SK-N-MC (cell line): ENCODE results near the gene CHRND.

Experiments used
- DNase-seq: peaks from one replicate; pipeline ENCODE4 v3.0.0-alpha.2; 2011; ENCODE audit warnings: low read depth, low spot score
- H3K27ac ChIP-seq: fragments of 200-600 bp; sonication (generic); 2 replicates; pipeline ENCODE4 v1.5.1; 2016; ENCODE audit warnings: mixed run types
- H3K36me3 ChIP-seq: fragments of 200-600 bp; sonication (generic); 2 replicates; pipeline ENCODE4 v1.6.1; 2017; ENCODE audit warnings: antibody characterized with exemption, low read length, mixed read lengths; ENCODE audit not compliant: insufficient read depth
- H3K4me3 ChIP-seq: fragments of 200-600 bp; sonication (generic); 2 replicates; pipeline ENCODE4 v1.5.1; 2016
- H3K9ac ChIP-seq: fragments of 200-600 bp; sonication (generic); 2 replicates; pipeline ENCODE4 v1.8.0; 2017; ENCODE audit warnings: mixed run types, mixed read lengths; ENCODE audit not compliant: insufficient read length
- H3K9me3 ChIP-seq: fragments of 200-600 bp; sonication (generic); 2 replicates; pipeline ENCODE4 v1.6.1; 2017; ENCODE audit warnings: low read depth, mild to moderate bottlenecking, antibody characterized with exemption, low read length, moderate library complexity, mixed read lengths
- EZH2 ChIP-seq: fragments of 200-600 bp; sonication (generic); IDR thresholded peaks from one replicate; pipeline ENCODE4 v1.6.1; 2017; ENCODE audit warnings: antibody characterized with exemption
- FOXP2 ChIP-seq: optimal IDR thresholded peaks from 2 replicates; pipeline ENCODE3; 2011; ENCODE audit warnings: mild to moderate bottlenecking, moderate library complexity; ENCODE audit not compliant: insufficient read depth; ENCODE audit errors: extremely low read length, control extremely low read depth
- POLR2AphosphoS5 ChIP-seq: IDR thresholded peaks from 2 replicates; pipeline ENCODE4 v1.6.1; 2012; ENCODE audit warnings: mild to moderate bottlenecking, low read depth, low read length, borderline replicate concordance

CHRND gene

DNA sequence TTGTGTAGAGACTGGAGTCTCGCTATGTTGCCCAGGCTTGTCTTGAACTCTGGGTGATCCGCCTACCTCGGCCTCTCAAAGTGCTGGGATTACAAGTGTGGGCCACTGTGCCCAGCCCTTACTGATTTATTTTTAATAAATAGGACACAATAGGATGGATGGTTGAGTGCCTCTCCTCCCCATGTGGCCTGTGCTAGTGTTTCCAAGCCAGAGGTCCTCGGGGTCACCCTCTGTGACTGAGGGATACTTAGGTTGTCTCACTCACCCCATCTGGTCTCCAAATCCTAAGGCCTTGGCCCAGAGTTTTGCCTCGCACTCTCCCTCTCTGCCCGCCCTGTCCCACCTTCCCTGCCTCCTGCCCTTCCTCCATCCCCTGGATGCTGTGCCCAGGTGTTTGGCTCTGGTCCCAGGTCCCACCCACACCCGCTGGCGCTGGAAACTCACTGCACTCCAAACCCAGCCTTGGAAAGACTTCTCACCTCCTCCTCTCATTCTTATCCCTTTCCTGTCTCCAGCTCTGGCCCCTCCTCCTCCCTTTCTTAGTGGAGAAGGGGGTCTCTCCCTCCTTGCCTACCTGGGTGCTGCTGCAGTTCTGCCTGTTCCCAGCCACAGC lies 33.6 kb upstream of the CHRND start:
- Histone ChIP-seq H3K4me3 (no peak overlapping the region), H3K9me3 (no peaks in the 10 kb centered on the region), H3K36me3 (no peaks in the 10 kb centered on the region), H3K27ac (no peak overlapping the region), H3K9ac (no peak overlapping the region)
- DNase-seq = no peak
- TF ChIP-seq FOXP2 (no peak), EZH2 (no peak), POLR2AphosphoS5 (no peak)

DNA sequence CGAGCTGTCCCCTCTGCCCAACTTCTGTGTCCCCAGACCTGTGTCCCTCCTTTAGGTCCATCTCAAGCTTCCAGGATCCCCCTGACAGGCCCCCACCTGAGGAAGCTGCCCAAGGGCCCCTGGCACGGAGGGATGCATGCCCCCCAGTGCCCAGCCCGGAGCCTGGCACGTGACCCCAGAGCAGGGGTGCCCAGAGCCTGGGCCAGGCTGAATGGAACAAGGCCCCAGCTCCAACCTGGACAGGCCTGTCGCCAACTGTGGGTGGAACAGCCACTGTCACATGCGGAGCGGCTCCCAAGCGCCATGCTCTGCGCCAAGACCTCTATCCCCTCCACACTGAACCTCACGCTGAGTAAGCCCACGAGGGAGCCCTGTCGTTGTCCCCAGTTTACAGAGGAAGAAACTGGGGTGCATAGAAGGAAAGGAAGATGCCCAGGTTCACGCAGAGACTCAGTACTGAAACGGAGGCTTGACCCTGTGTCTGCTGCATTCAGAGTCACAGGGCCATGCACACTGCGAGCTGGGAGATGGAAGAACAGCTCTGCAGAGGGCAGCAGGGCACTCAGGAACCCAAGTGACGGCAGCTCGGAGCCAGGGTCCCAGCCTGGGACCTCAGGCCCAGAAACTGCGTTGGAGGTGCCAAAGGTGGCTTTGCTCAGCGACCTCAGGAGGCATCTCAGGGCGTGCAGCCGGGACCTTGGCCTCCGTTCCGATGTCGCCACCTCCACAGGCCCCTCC lies 32.8 kb upstream of the CHRND start:
- H3K27ac ChIP-seq = no peak overlapping the region
- no peak for DNase-seq

DNA sequence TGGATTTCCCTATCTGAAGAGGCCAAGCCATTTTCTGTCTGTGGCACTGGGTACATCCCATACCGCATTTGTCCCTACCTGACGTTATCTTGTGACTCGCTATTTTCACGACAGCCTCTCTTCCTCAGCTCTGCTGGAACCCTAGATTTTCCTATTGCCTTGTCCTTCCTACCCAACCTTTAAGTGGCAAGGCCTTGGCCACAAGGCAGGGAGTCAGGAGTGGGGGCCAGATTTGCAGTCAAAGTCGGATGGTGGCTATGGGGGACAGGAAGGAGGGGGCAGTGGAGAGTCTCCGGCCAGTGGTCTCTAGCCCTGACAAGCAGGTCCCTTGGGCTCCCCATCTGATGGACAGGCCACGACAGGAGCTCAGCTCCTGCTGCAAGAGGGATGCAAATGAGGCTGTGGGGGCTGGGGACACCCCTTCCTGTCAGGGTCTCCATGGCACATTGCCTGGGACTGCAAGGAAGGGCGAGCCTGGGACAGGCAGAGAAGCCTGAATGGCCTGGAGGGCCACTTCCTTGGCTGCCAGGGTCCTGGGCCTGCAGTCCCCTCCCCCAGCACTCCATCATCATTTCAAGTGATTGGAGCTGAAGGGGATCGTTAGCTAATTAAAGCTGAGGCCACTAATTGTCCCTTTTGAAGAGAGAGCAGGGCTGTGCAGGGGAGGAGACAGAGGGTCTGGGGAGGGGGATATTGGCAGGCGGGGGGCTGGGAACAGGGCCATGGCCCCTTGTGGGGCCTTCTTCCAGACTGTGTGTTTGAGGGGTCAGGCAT lies 32.1 kb upstream of the CHRND start:
- Histone ChIP-seq H3K4me3 (no peak overlapping the region), H3K9me3 (no peaks in the 10 kb centered on the region), H3K36me3 (no peaks in the 10 kb centered on the region), H3K9ac (no peak overlapping the region), H3K27ac (no peak overlapping the region)
- TF ChIP-seq POLR2AphosphoS5 (no peak), FOXP2 (no peak), EZH2 (no peak)
- DNase-seq = no peak

More for the DNA sequence above, 32.8 kb upstream of the CHRND start:
- no peaks in the 10 kb centered on the region for H3K36me3 ChIP-seq
- H3K9ac ChIP-seq = no peak overlapping the region
- H3K9me3 ChIP-seq = no peaks in the 10 kb centered on the region
- H3K4me3 ChIP-seq = no peak overlapping the region
- TF ChIP-seq EZH2 = no peak
- no peak for TF ChIP-seq POLR2AphosphoS5
- TF ChIP-seq FOXP2 = no peak

DNA sequence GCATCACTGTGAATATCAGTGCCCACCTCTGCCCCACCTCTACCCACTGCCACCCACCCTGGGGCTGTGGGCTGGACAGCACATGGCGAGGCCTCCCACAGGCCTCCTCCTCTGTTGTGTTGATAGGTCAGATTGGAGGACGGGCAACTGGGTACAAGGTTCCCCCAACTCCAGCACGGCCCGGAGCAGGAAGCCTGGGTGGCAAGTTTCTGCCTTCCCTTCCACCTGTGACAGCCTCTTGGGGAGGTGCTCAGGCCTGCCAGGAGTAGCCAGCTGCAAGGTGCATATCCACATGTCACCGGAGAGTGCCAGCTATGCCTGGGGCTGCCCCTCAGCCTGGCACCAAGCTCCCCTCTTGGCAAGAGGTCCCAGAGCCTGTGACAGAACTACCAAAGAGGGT lies 31.4 kb upstream of the CHRND start:
- TF ChIP-seq FOXP2 (no peak), EZH2 (no peak), POLR2AphosphoS5 (no peak)
- H3K4me3 ChIP-seq = no peak overlapping the region

DNA sequence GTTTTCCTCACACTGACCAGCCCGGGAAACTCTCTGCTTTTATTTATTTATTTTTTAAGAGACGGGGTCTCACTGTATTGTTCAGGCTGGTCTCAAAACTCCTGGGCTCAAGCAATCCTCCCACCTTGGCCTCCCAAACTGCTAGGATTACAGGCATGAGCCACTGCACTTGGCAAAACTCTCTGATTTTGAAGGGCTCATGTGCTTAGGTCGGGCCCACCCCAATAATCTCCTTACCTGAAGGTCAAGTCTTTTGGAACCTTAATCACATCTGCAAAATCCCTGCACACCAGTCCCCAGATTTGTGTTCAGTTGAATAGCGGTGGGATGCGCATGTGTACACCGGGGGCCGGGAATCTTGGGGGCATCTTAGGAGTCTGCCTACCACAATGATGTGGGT lies 30.7 kb upstream of the CHRND start:
- no peak for DNase-seq
- H3K9ac ChIP-seq = no peak overlapping the region
- no peak overlapping the region for H3K27ac ChIP-seq
- H3K9me3 ChIP-seq = no peaks in the 10 kb centered on the region
- H3K36me3 ChIP-seq = no peaks in the 10 kb centered on the region
- no peak overlapping the region for H3K4me3 ChIP-seq
- no peak for TF ChIP-seq EZH2
- no peak for TF ChIP-seq FOXP2

More for the DNA sequence above, 31.4 kb upstream of the CHRND start:
- Histone ChIP-seq H3K27ac (no peak overlapping the region), H3K36me3 (no peaks in the 10 kb centered on the region), H3K9me3 (no peaks in the 10 kb centered on the region), H3K9ac (no peak overlapping the region)
- DNase-seq = no peak

DNA sequence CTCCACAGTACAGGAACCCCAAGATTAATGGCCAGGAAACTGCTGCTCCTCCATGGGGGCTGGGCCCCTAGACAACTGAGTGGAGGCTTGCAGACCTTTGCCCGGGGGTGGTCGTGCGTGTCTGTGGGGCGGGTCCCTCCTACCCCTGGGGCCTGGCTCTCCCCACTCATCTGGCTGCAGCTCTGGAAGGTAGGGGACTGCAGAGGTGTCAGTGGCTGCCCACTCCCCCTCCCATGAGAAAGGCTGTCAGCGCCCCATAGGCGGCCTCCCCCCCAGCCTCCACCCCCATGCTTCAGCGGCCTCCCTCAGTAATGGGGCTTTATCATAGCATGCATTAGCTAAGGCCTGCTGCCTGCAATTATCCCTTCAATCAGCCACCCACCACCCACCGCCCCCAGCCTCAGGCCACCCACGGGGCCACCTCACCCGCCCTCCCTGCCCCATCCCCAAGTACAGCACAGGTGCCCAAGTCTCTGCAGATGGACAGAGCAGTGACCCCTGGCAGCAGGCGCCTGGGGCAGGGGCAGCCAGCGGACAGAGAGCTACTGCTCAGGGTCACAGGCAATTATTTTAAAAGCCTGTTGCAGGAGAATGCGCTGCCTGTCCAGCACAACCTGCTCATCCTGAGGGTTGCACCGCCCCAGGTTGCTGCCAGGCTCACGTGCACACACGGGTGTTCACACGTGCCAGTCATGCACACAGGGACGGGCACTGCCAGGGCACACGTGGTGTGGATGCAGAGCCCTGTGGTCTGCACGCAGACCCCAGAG lies 29.3 kb upstream of the CHRND start:
- no peak overlapping the region for H3K4me3 ChIP-seq
- no peaks in the 10 kb centered on the region for H3K9me3 ChIP-seq
- TF ChIP-seq EZH2 (no peak), FOXP2 (no peak), POLR2AphosphoS5 (no peak)
- no peak overlapping the region for H3K9ac ChIP-seq
- no peak for DNase-seq
- H3K36me3 ChIP-seq = no peaks in the 10 kb centered on the region
- no peak overlapping the region for H3K27ac ChIP-seq

DNA sequence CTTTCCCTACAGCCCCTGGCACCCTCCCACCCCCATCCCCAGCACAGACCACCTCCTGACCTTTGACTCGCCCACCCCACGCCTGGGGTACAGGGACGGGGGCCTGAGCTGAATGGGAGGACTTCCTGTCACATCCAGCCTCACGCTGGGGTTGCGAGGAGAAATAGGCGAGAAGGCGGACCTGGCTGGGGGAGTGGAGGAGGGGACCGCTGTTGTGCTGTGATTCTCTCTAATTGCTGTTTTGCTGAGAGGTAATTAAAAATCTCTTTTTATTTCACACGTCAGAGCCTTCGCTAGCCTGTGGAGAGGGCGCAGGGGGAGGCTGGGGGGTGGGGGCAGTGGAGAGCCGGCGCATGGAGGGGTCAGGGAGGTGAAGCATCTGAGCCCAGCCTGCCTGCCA lies 28.6 kb upstream of the CHRND start:
- no peaks in the 10 kb centered on the region for H3K9me3 ChIP-seq
- no peak for TF ChIP-seq FOXP2

DNA sequence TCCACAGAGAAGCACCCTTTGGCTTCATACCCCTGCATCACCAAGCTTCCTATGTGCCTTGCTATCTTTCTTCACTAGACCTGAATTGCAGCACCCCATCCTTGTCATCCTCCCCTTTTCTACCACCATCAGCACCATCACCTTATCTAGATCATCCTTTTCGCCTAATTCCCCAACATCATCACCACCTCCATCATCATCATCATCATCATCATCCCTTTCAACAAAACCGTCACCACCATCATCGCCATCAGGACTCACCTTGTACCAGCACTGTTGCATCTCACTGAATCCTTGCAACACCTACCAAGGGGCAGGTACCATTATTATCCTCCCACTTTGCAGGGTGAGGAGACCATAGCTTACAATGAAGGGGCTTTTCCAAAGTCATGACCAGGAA lies 27.5 kb upstream of the CHRND start:
- H3K9ac ChIP-seq = no peak overlapping the region
- no peak for TF ChIP-seq POLR2AphosphoS5
- no peak for TF ChIP-seq FOXP2
- no peak for TF ChIP-seq EZH2
- H3K27ac ChIP-seq = no peak overlapping the region
- DNase-seq = no peak
- H3K9me3 ChIP-seq = no peaks in the 10 kb centered on the region
- H3K4me3 ChIP-seq = no peak overlapping the region
- H3K36me3 ChIP-seq = no peaks in the 10 kb centered on the region

More for the DNA sequence above, 28.6 kb upstream of the CHRND start:
- Histone ChIP-seq H3K27ac (no peak overlapping the region), H3K9ac (no peak overlapping the region), H3K36me3 (no peaks in the 10 kb centered on the region), H3K4me3 (no peak overlapping the region)
- no peak for DNase-seq
